Keratinocyte (primary cell): ENCODE results near the gene ATE1.

Source experiments
- CTCF ChIP-seq, 3 experiments: IDR thresholded peaks in 1 of 3; conservative IDR thresholded peaks in 1 of 3; optimal IDR thresholded peaks in 1 of 3; 2 replicates in 2 of 3; 3 replicates in 1 of 3; pipeline versions ENCODE3 to v1.5.1; 2011; ENCODE audit warnings: low read length in 3 of 3, mild to moderate bottlenecking in 3 of 3, moderate library complexity in 2 of 3, control low read depth in 1 of 3, inconsistent platforms in 1 of 3; ENCODE audit not compliant: insufficient read depth in 2 of 3; ENCODE audit errors: extremely low read depth in 1 of 3
- EZH2 ChIP-seq: IDR thresholded peaks from one replicate; pipeline ENCODE4 v1.6.1; 2012; ENCODE audit warnings: inconsistent platforms, mild to moderate bottlenecking, low read length, moderate library complexity

DNA sequence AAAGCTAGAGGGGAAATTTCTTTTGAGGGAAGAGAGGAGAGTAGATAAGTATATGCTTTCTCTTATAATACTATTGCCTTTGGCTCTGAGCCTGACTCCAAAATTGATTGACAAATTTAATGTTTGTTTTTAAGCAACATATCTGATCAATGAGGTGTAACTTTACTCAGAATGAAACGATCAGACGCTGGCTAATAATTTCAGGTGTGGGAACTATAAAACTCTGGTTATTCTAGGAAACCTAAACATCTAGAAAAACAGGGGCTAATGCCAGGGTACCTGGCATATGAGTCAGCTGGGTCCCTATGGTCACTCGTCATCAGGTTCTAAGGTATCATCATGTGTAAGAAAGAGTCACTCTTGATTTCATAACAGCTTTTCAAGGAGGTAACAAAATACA, 139.7 kb downstream of the ATE1 start:
- no peak for TF ChIP-seq CTCF (optimal IDR thresholded peaks at IDR 0.05 in 1 of 3, IDR thresholded peaks at IDR 0.05 in 1 of 3, conservative IDR thresholded peaks at IDR 0.05 in 1 of 3; ENCODE audit: extremely low read depth in 1 of 3, insufficient read depth in 2 of 3, low read length in 3 of 3)
- TF ChIP-seq EZH2, result no peak
